ENCODE results near the gene AKNA. TPM values are rescaled to one million over a fixed set of nuclear protein-coding genes. Genes with fewer than 3 reads are reported as not detected.

AKNA gene
- polyA plus RNA-seq, 1 donor from 2014 or later: 1.2 TPM

DNA sequence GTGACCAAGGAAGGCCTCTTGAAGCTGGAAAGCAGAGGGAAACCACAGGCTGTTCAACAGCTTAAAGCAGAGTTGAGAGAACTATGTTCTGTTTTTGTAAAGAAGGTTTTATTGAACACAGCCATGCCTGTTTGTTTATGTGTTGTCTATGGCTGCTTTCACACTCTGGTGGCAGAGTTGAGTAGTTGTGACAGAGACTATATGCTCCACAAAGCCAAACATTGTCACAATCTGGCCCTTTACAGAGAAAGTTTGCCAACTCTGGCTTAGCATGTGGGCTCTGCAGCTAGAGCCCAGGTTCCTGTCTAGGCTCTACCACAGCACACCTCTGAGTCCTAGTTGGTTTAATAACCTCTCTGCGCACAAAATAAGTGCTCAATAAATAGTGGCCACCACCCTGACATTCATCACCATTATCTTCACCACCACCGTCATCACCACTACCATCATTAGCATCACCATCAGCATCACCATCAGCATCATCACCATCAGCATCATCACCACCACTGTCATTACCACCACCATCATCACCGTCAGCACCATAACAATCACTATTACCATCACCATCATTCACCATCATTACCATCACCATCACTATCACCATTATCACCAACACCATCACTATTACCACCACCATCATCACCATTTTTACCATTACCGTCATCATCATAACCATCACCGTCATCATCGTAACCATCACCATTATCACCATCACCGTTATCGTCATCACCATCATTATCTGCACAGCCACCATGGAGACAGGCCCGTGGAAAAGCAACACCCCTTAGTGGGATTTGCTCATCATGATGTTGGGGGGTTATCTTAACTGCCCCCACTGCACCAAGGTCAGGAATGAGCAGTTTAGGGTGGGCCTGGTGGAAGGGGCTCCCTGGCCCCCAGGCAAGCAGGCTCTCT lies 18.3 kb downstream of the AKNA start:
- no peaks in the 10 kb centered on the region for H3K36me3 ChIP-seq (ENCODE audit: insufficient read depth, low read length)

More for the DNA sequence above, 18.3 kb downstream of the AKNA start:
- H3K27me3 ChIP-seq (ENCODE audit: insufficient read depth, low read depth, low read length): no peaks in the 10 kb centered on the region
- H4K20me1 ChIP-seq (ENCODE audit: insufficient read depth): no peaks in the 10 kb centered on the region
- H3K79me2 ChIP-seq (replicated peaks; ENCODE audit: insufficient read depth, low read length): no peaks in the 10 kb centered on the region
- no peak overlapping the region for H3K9ac ChIP-seq (ENCODE audit: low read length)
- TF ChIP-seq EP300 (conservative IDR thresholded peaks at IDR 0.05; ENCODE audit: poor library complexity, severe bottlenecking): no peak
- TF ChIP-seq TAF1 (IDR thresholded peaks at IDR 0.05; ENCODE audit: low read depth): no peak
- no peak for TF ChIP-seq REST (IDR thresholded peaks at IDR 0.05; ENCODE audit: borderline replicate concordance)
- TF ChIP-seq EZH2 (IDR thresholded peaks at IDR 0.05; ENCODE audit: borderline replicate concordance, insufficient read depth, low read length, poor library complexity, severe bottlenecking): no peak
- TF ChIP-seq RAD21 (conservative IDR thresholded peaks at IDR 0.05): no peak
- TF ChIP-seq CTCF (IDR thresholded peaks at IDR 0.05; ENCODE audit: poor library complexity, severe bottlenecking): no peak
- TF ChIP-seq POLR2AphosphoS5 (IDR thresholded peaks at IDR 0.05): no peak
- no peak for TF ChIP-seq SMC3 (conservative IDR thresholded peaks at IDR 0.05; ENCODE audit: poor library complexity)
- no peak for TF ChIP-seq MXI1 (conservative IDR thresholded peaks at IDR 0.05; ENCODE audit: poor library complexity, severe bottlenecking)
- H3K27ac ChIP-seq (ENCODE audit: low read length): no peak overlapping the region
- no peaks in the 10 kb centered on the region for H3K9me3 ChIP-seq (ENCODE audit: low read length)
- H2AFZ ChIP-seq (ENCODE audit: low read depth, low read length): no peak overlapping the region
- H3K9me2 ChIP-seq (ENCODE audit: insufficient read depth, low read length): no peaks in the 10 kb centered on the region
- H3K4me3 ChIP-seq (ENCODE audit: low read length): no peak overlapping the region
- H3F3A ChIP-seq (ENCODE audit: insufficient read depth, low read length, poor library complexity, severe bottlenecking): no peaks in the 10 kb centered on the region
- no peak overlapping the region for H3K4me2 ChIP-seq (ENCODE audit: low read length)
